HT1080 (cell line): Measurements from ENCODE around the gene RAD51AP1. TPM values are rescaled to one million over a fixed set of nuclear protein-coding genes. Genes with fewer than 3 reads are reported as not detected.
A peak's percentile ranks its signal among the peaks of the same experiment; 100 is the strongest.

Experiments
- DNase-seq: peaks from one replicate; pipeline ENCODE4 v3.0.0-alpha.2; 2015; ENCODE audit warnings: low read depth
- total RNA-seq: library from RNA; depleted of rRNA; stranded (reverse); fragments of >200 nt; shearing (Covaris generic); gene quantifications from 2 replicates; pipeline ENCODE4 v1.2.3, GENCODE V29; 2014; rRNA removed

Gene RAD51AP1
- total RNA-seq, 1 experiment from 2014 or later = 38.0 TPM

- DNase-seq = no peak
Measured at GRCh38 chr12:4589941-4590340, 51.3 kb downstream of the RAD51AP1 start.

GRCh38 chr12:4591180-4591687 lies 52.5 kb downstream of the RAD51AP1 start:
- DNase-seq = no peak

- DNase-seq = no peak
Measured at GRCh38 chr12:4595881-4596280, 57.2 kb downstream of the RAD51AP1 start.

GRCh38 chr12:4603421-4603820 lies 64.7 kb downstream of the RAD51AP1 start:
- DNase-seq = no peak

- no peak for DNase-seq
Measured at GRCh38 chr12:4603946-4604345, 65.3 kb downstream of the RAD51AP1 start.

GRCh38 chr12:4604684-4605193 lies 66.0 kb downstream of the RAD51AP1 start:
- peak; percentile 84 for DNase-seq

- no peak for DNase-seq
Measured at GRCh38 chr12:4607056-4607455, 68.4 kb downstream of the RAD51AP1 start.

GRCh38 chr12:4609071-4609470 lies 70.4 kb downstream of the RAD51AP1 start:
- DNase-seq = no peak

Other genes with a start within 250 kb of the RAD51AP1 start
- gene TIGAR, start 217.7 kb upstream of the RAD51AP1 start, total RNA-seq = 11.0 and 13.8 TPM in 2 replicates
- gene FGF23, start 159.2 kb upstream of the RAD51AP1 start, total RNA-seq = not detected in 2 replicates
- not detected in 2 replicates for gene FGF6, start 93.1 kb upstream of the RAD51AP1 start, total RNA-seq
- 60.5 and 64.6 TPM in 2 replicates for gene DYRK4, start 23.3 kb downstream of the RAD51AP1 start, total RNA-seq
- gene AKAP3, start 110.2 kb downstream of the RAD51AP1 start, total RNA-seq = 0.40 and 0.56 TPM in 2 replicates
- gene NDUFA9, start 110.2 kb downstream of the RAD51AP1 start, total RNA-seq = 104 and 121 TPM in 2 replicates
- 0.07 and 0.35 TPM in 2 replicates for gene GALNT8, start 181.5 kb downstream of the RAD51AP1 start, total RNA-seq